Measurements from ENCODE around the gene REV1. TPM values are rescaled to one million over a fixed set of nuclear protein-coding genes. Genes with fewer than 3 reads are reported as not detected.

REV1 gene
- total and polyA plus RNA-seq, 2 of the 8 experiments (the other 6 are each of a cell fraction or from before 2014, with no cell fraction given): 16.6 to 34.3 TPM

DNA sequence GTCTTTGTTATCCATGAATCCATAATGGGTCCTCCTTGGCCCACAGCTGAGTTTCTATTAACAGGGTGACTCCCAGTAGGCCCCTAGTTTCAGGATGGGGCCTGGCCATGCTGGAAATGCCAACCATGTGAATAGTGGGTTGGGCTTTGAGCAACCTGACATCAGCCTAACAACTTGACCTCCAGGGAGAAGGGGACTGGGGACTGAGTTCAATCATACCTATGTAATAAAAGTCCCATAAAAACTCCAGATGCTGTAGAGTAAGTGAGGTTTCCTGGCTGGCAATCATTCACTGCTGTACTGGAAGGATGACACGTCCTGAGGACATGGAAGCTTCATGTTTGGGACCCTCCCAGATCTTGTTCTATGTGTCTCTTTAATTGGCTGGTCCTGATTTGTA, 7.9 kb downstream of the REV1 start:
- Histone ChIP-seq H2BK15ac (ENCODE audit: low read length) (no peak overlapping the region), H4K8ac (ENCODE audit: extremely low read depth, insufficient read depth, low read length) (no peak overlapping the region), H2BK5ac (ENCODE audit: low read depth, low read length) (no peak overlapping the region), H2AFZ (ENCODE audit: low read length) (no peak overlapping the region), H3K9ac (replicated peaks in 1 of 4; ENCODE audit: extremely low read depth in 1 of 4, low read depth in 3 of 4, low read length in 3 of 4) (no peak overlapping the region), H3K27me3 (replicated peaks in 1 of 4; ENCODE audit: control insufficient read depth in 3 of 4, extremely low read depth in 1 of 4, insufficient read depth in 3 of 4, low read length in 3 of 4) (no peaks in the 10 kb centered on the region), H3K18ac (ENCODE audit: extremely low read depth, low read length) (no peak overlapping the region), H3K79me1 (ENCODE audit: low read depth, low read length) (peaks cover 4% of the 10 kb centered on the region), H3K4me2 (ENCODE audit: insufficient read depth in 1 of 2, low read depth in 2 of 2, low read length in 2 of 2) (no peak overlapping the region; a peak in 1 of 4 replicates), H3K23me2 (ENCODE audit: low read depth, low read length) (no peaks in the 10 kb centered on the region), H2BK12ac (ENCODE audit: low read depth, low read length) (no peak overlapping the region), H2BK20ac (ENCODE audit: low read length) (no peak overlapping the region), H3K4me1 (replicated peaks in 1 of 4; ENCODE audit: control insufficient read depth in 3 of 4, insufficient read depth in 4 of 4, low read length in 3 of 4) (peaks cover 0 to 3% (median 2%) of the 10 kb centered on the region in 4 experiments; a peak in 4 of 7 replicates), H4K5ac (ENCODE audit: insufficient read length, low read depth, low read length) (no peak overlapping the region), H3K23ac (ENCODE audit: insufficient read length) (no peak overlapping the region), H3K14ac (ENCODE audit: insufficient read length) (no peak overlapping the region), H4K20me1 (replicated peaks in 1 of 2; ENCODE audit: control insufficient read depth in 1 of 2, insufficient read depth in 2 of 2, low read length in 2 of 2) (peaks cover 2 to 14% of the 10 kb centered on the region in 2 experiments), H3K36me3 (ENCODE audit: control insufficient read depth in 2 of 4, insufficient read depth in 4 of 4, low read length in 3 of 4) (no peaks in the 10 kb centered on the region), H4K91ac (replicated peaks; ENCODE audit: insufficient read length, low read length) (no peak overlapping the region), H3K9me3 (ENCODE audit: insufficient read depth in 2 of 2, low read depth in 1 of 2, low read length in 1 of 2) (no peaks in the 10 kb centered on the region), H3K4ac (replicated peaks; ENCODE audit: insufficient read length, low read depth, low read length) (peak overlapping the region; percentile 20), H3K79me2 (ENCODE audit: control insufficient read depth in 1 of 2, insufficient read depth in 2 of 2, low read length in 2 of 2) (peaks cover 19 to 99% of the 10 kb centered on the region in 2 experiments), H3K27ac (ENCODE audit: low read depth, low read length) (no peak overlapping the region), H2AK5ac (ENCODE audit: low read depth, low read length) (no peak overlapping the region), H2BK120ac (replicated peaks; ENCODE audit: low read depth, low read length) (no peak overlapping the region), H3K4me3 (ENCODE audit: extremely low read depth in 1 of 4, insufficient read depth in 2 of 4, low read depth in 3 of 4, low read length in 4 of 4) (no peak overlapping the region), H3K56ac (replicated peaks; ENCODE audit: insufficient read length, low read depth, low read length) (no peak overlapping the region)
- no peak for TF ChIP-seq TCF12 (IDR thresholded peaks at IDR 0.05; ENCODE audit: low read depth, low read length)
- TF ChIP-seq, protein P1, sequence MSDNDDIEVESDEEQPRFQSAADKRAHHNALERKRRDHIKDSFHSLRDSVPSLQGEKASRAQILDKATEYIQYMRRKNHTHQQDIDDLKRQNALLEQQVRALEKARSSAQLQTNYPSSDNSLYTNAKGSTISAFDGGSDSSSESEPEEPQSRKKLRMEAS (IDR thresholded peaks at IDR 0.05): peak; percentile 42; the same call in 1 of the 2 replicates
- TF ChIP-seq POU5F1 (IDR thresholded peaks at IDR 0.05; ENCODE audit: low read depth, low read length): no peak
- 0 out of 4 replicates have a peak, but pooled peaks of 1 of the 2 experiments have one; percentile 48 for TF ChIP-seq HDAC2 (IDR thresholded peaks at IDR 0.05; ENCODE audit: borderline replicate concordance in 1 of 2, low read depth in 2 of 2, low read length in 2 of 2)
- no peak for TF ChIP-seq TAF7 (optimal IDR thresholded peaks at IDR 0.05; ENCODE audit: borderline replicate concordance, low read depth, low read length)
- no peak for TF ChIP-seq POLR2AphosphoS5 (IDR thresholded peaks at IDR 0.05; ENCODE audit: low read depth, low read length)
- TF ChIP-seq, protein P2, sequence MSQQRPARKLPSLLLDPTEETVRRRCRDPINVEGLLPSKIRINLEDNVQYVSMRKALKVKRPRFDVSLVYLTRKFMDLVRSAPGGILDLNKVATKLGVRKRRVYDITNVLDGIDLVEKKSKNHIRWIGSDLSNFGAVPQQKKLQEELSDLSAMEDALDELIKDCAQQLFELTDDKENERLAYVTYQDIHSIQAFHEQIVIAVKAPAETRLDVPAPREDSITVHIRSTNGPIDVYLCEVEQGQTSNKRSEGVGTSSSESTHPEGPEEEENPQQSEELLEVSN (IDR thresholded peaks at IDR 0.05): no peak
- TF ChIP-seq, protein P3, sequence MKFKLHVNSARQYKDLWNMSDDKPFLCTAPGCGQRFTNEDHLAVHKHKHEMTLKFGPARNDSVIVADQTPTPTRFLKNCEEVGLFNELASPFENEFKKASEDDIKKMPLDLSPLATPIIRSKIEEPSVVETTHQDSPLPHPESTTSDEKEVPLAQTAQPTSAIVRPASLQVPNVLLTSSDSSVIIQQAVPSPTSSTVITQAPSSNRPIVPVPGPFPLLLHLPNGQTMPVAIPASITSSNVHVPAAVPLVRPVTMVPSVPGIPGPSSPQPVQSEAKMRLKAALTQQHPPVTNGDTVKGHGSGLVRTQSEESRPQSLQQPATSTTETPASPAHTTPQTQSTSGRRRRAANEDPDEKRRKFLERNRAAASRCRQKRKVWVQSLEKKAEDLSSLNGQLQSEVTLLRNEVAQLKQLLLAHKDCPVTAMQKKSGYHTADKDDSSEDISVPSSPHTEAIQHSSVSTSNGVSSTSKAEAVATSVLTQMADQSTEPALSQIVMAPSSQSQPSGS (IDR thresholded peaks at IDR 0.05; ENCODE audit: low read length): no peak
- no peak for TF ChIP-seq KDM5A (IDR thresholded peaks at IDR 0.05; ENCODE audit: low read length)
- POLR2A ChIA-PET (ENCODE audit: partially characterized antibody): interaction anchor here (1.1 to 2.1 kb wide), 3 partner anchors 8 to 27 kb away, joined by 5 to 6 read pairs (median 5); partner anchors contain the start of gene REV1
- 83% methylated on average over 1 of the region's 1 CpG; no CpG with 5 or more reads in 1 of the 2 experiments for WGBS, 2 experiments (ENCODE audit: extremely low coverage in 1 of 2, insufficient coverage in 1 of 2, insufficient read length in 1 of 2, insufficient replicate concordance in 2 of 2, low coverage in 1 of 2, low lambda C conversion rate in 2 of 2, missing lambda C conversion rate in 1 of 2)
- FAIRE-seq (no peak), DNase-seq (ENCODE audit: low read depth in 1 of 2, low spot score in 2 of 2) (no peak)
- CTCF ChIA-PET (ENCODE audit: partially characterized antibody): interaction anchor here (1.0 to 1.4 kb wide), 3 partner anchors 9 to 76 kb away, joined by 3 read pairs; no protein-coding TSS in a partner anchor

Data from H1 (cell line).